Stimulated activated naive B cell treated with anti-CD40 and anti-IgM and Interleukin-4, amounts not matched to agents 10 μg/mL and 1 μg/mL and 100 μg/mL, for 72 hours (primary cell): ENCODE results near the gene CIB4.

ENCODE experiments used
- ATAC-seq, 2 donors: fragments of 150-1000 bp; cut with Tn5 transposase; replicated peaks; 2 replicates each; pipeline ENCODE4 v1.10.0; 2021; ENCODE audit warnings: moderate library complexity in 1 of 2
- DNase-seq: peaks from one replicate; pipeline ENCODE4 v3.0.0; 2021
- H3K27ac Mint-ChIP-seq: one replicate; pipeline ENCODE4 v1.8.0; 2022; ENCODE audit warnings: mild to moderate bottlenecking, mixed read lengths
- H3K27me3 Mint-ChIP-seq, 2 donors: one replicate each; pipeline ENCODE4 v1.8.0; 2022; ENCODE audit warnings: mixed read lengths in 2 of 2
- H3K36me3 Mint-ChIP-seq, 2 donors: one replicate each; pipeline ENCODE4 v1.8.0; 2022; ENCODE audit warnings: mixed read lengths in 2 of 2, mild to moderate bottlenecking in 1 of 2
- H3K4me1 Mint-ChIP-seq, 2 donors: one replicate each; pipeline ENCODE4 v1.8.0; 2022; ENCODE audit warnings: mixed read lengths in 2 of 2, mild to moderate bottlenecking in 1 of 2
- H3K4me3 Mint-ChIP-seq, 2 donors: one replicate each; pipeline ENCODE4 v1.8.0; 2022; ENCODE audit warnings: mild to moderate bottlenecking in 2 of 2, mixed read lengths in 2 of 2, moderate library complexity in 1 of 2
- H3K9me3 Mint-ChIP-seq, 2 donors: one replicate each; pipeline ENCODE4 v1.8.0; 2022; ENCODE audit warnings: mixed read lengths in 2 of 2, mild to moderate bottlenecking in 1 of 2

Gene CIB4

DNA sequence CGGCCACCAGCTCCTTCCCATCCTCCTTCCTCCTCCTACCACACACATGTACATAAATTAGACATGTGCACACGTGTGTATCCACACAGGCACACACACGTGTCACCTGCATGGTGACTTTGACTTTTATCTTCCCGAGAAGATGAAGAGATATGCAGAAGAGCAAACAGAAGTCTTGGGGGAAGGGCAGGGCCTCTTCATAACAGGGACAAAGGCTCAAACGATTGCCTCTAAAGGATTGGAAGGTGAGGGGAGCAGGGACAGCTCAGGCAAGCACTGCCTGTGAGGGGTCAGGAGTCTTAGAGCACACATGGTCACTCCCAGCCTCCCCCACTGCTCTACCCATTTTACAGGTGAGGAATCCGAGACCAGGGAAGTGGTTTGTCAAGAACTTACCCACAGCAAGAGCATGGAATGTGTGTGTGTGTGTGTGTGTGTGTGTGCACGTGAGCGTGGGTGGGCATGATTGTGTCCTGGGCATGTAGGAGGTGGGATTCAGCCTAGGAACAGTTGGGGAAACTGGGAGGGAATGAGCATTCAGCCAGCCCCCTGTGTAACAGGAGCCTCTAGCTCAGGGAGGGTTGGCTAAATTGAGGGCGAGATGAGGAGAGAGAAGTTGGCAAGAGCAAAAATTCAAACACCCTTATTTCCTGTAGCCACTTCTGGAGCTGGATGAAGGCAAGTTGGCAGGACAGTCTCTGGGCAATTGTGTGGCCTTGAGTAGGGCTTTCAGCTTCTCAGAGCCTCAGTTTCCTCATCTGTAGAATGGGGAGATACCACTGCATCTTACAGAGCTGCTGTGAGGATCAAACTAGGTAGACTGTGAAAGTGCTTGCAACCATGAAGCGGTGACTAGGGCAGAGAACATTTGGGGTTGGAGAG lies 24.2 kb downstream of the CIB4 start:
- no peak for ATAC-seq
- no peak for DNase-seq
- H3K9me3 Mint-ChIP-seq: peaks cover 3 to 5% of the 10 kb centered on the region in 2 donors
- no peak overlapping the region for H3K27ac Mint-ChIP-seq
- no peaks in the 10 kb centered on the region for H3K36me3 Mint-ChIP-seq
- no peak overlapping the region for H3K4me3 Mint-ChIP-seq
- H3K4me1 Mint-ChIP-seq: peaks cover 3 to 8% of the 10 kb centered on the region in 2 donors
- H3K27me3 Mint-ChIP-seq: peaks cover 12 to 17% of the 10 kb centered on the region in 2 donors

DNA sequence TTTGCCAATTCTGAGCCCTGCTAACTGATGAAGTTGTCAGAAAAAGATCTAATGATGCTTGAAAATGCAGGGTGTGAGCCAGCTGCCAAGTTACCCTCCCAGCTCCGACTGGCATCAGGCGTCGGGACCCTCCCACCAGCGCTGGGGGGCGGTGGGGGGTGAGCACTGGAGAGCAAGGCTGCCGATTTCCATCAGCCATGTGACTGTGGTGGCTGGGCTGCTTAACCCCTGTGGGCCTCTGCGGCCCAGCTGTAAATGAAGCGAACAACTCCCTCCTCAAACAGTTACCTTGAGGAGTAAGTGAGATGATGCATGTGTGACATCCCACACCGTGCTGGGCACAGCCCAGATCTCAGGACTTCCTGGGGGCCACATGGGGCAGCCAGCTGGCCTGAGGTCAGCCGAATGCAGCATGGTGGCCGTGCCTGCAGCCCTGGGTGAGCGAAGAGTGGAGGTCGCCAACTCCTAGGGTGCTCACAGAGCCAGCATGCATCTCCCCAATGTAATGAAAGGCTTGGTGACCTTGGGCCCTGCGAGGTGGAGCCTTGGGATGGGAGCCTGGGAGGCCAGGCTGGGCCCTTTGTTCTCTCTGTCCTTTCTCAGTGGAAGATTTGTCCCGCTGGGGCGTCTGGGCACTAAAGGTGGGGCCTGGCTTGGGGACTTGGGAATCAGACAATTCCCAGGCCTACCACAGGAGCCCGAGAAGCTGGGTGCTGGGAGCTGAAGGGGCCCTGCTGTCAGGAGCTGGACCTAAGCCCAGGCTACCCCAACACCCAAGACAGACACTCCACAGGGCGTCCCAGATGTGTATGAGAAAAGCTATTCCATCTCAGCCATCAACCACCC lies 25.1 kb downstream of the CIB4 start:
- Mint-ChIP-seq H3K27me3 (peaks cover 12 to 17% of the 10 kb centered on the region in 2 donors), H3K36me3 (no peaks in the 10 kb centered on the region), H3K27ac (no peak overlapping the region), H3K4me1 (peaks cover 3 to 8% of the 10 kb centered on the region in 2 donors), H3K4me3 (no peak overlapping the region), H3K9me3 (peaks cover 3% of the 10 kb centered on the region in 2 donors)
- ATAC-seq (no peak), DNase-seq (no peak)

DNA sequence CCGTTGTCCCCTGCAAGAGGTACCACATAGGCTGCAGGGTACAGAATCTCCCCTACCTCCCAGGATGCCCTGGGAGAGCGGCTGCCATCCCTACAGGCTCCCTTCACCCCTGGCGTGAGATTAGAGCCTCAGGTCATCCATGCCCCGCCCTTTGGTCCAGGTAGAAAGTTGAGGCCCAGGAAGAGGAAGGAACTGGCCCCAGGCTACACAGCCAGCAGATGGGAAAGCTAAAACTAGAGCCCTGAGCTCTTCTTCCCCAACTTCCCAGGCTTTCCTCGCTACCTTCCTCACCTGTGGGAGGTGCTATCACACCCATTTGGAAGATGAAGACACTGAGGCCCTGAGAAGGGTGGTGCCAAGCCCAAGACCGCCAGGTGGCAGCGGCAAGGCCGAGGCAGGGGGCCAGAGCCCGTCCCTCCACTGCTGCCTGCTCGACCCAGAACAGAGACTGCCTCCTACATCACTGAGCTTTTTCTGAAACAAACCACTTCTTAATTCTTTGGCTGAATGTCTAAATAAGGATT lies 25.8 kb downstream of the CIB4 start:
- ATAC-seq (no peak), DNase-seq (no peak)
- H3K27ac Mint-ChIP-seq: no peak overlapping the region
- peaks cover 4 to 10% of the 10 kb centered on the region in 2 donors for H3K4me1 Mint-ChIP-seq
- H3K4me3 Mint-ChIP-seq: no peak overlapping the region
- H3K36me3 Mint-ChIP-seq: no peaks in the 10 kb centered on the region
- H3K9me3 Mint-ChIP-seq: no peaks in the 10 kb centered on the region
- peaks cover 12 to 17% of the 10 kb centered on the region in 2 donors for H3K27me3 Mint-ChIP-seq

DNA sequence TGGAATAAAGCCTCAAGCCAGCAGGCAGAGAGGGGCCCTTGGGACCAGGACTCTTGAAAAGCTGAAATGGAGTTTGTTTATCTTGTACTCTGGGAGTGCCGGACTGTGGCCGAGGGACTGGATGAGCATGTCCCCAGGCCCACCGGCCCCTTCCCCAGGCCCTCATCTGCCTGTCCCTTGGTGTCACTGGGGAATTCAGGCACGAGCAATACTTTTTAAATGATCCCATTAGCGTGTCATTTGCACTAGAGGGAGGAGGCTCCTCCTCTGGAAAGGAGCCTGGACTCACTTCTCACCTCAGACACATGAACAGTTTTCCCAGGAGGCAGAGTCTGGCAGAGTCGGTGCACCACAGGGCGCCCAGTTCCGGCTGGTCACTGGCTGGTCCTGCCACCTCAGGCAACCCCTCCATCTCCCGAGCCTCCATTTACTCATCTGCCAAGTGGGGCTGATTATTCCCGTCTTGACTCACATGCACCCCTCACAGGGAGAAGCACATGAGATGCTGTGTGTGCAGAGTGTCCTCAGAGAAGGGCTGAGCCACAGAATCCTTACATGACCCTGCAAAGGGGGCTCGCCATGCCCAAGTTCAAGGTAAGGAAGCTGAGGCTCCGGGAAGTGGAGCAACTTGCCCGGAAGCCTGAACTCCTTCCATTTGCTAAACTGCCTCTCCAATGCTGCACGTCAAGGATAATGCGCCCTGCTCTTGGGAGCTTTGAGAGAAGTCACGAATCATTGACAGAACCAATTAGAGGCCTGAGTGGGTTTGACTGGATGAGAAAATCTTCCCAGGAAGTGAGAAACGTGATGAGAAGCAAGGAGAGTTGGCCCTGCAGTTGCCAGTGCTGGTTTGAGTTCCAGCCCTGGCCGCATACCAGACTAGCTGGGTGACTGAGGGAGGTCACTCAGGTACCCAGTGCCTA lies 26.7 kb downstream of the CIB4 start:
- Mint-ChIP-seq H3K9me3 (no peaks in the 10 kb centered on the region), H3K36me3 (no peaks in the 10 kb centered on the region), H3K4me1 (peaks cover 12 to 18% of the 10 kb centered on the region in 2 donors), H3K27me3 (peaks cover 12 to 16% of the 10 kb centered on the region in 2 donors), H3K27ac (no peak overlapping the region), H3K4me3 (no peak overlapping the region)
- DNase-seq (no peak), ATAC-seq (no peak)

DNA sequence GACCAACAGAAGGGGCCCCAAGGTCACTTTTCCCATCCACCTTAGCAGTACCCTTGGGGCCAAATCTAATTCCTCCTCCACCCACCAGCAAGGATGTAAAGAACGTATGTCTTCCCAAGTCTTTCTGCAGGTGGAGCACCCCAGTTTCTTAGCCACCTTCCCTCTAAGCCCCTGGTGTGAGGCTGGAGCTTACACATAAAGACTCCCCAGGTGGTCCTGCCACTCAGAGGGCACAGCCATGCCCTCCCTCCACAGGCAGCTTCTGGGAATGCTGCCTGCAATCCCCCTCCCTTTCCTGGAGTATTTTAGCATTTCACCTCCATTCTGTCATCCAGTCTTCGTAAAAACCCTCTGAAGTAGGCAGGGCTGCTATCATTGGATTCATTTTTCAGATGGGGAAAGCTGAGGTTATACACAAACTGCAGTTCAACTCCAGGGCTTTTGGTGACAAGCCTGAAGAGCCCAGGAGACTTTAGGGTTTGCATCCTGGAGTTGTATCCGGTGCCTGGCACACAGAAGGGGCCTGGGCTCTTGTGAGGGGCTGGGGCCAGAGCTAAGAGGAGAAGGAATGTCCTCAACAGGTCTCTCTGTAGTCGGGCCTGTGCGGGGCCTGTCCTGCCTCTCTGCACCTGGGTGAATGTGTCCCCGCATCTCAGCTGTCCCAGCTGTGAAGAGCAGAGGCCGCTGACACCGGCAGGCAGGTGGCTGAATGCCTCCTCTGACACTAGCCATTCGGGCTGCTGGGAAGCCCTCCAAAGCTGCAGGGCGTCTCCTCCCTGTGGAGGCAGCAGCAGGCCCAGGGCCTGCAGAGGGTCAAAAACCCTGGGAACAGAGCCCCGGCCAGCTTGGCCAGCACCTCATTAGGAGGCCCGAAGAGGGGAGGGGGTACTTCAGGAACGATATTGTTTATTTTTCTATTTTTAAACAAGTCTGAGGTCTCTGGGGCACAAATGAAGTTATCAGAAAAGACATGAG lies 27.6 kb downstream of the CIB4 start:
- Mint-ChIP-seq H3K4me3 (no peak overlapping the region), H3K9me3 (no peaks in the 10 kb centered on the region), H3K36me3 (no peaks in the 10 kb centered on the region), H3K27ac (no peak overlapping the region), H3K4me1 (peaks cover 15 to 21% of the 10 kb centered on the region in 2 donors), H3K27me3 (peaks cover 10 to 12% of the 10 kb centered on the region in 2 donors)
- ATAC-seq (no peak), DNase-seq (no peak)

DNA sequence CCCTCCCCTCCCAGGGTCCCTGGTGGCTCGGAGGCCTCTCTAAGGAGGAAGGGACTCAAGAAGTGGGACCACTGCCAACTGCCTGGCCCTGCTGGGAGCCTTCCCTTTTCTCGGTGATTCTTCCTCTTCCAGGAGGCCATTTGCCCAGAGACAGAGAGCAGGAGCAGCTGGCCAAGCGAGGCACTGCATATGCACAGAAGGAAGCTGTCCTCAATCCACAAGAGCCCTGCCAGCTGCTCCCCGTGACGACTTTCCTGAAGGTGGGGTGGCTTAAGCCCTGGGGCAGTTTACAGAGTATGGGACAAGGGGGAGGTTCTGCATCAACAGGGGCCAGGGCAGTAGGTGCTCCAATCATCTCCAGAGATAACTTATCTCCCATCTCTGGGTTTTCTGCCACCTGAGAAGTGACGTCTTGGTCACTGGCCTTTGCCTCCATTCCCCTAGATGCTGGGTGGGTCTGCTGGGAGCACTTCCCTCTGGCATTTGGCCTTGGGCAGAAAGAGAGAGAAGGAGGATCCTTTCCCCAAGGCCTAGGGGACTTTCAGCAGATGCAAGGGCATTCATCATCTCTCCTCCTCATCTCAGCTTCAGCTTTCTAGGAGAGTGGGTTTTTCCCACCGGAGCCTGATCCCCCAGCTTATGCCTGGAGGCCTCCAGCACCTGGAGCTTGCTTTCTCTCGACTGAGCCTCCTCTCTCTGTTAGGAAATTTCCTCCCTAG lies 28.5 kb downstream of the CIB4 start:
- Mint-ChIP-seq H3K27me3 (peaks cover 10 to 12% of the 10 kb centered on the region in 2 donors), H3K36me3 (no peaks in the 10 kb centered on the region), H3K4me3 (no peak overlapping the region), H3K9me3 (no peaks in the 10 kb centered on the region), H3K27ac (no peak overlapping the region), H3K4me1 (peaks cover 15 to 22% of the 10 kb centered on the region in 2 donors)
- ATAC-seq (no peak), DNase-seq (no peak)

DNA sequence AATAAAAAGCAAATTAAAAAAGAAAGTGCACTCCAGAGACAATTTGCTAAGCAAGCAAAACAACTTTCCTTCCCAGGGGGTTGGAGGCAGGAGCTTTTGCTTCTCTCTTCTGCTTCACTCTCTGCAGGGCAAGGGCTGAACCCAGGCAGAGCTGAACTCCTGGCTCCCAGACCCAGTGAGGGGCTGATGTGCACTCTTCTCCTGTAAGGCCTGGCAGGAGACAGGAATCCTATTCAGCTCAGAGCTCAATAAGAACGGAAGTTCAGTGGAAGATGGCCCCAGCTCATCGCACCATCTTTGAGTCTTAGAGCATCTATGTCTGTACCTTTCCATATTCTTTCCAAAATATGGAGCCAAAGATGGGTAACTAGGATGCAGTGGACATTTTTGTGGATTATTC lies 29.1 kb downstream of the CIB4 start:
- DNase-seq: no peak
- peaks cover 15 to 22% of the 10 kb centered on the region in 2 donors for H3K4me1 Mint-ChIP-seq
- no peak for ATAC-seq
- no peak overlapping the region for H3K4me3 Mint-ChIP-seq
- H3K27ac Mint-ChIP-seq: no peak overlapping the region
- H3K36me3 Mint-ChIP-seq: no peaks in the 10 kb centered on the region
- H3K27me3 Mint-ChIP-seq: peaks cover 5 to 6% of the 10 kb centered on the region in 2 donors
- no peaks in the 10 kb centered on the region for H3K9me3 Mint-ChIP-seq

DNA sequence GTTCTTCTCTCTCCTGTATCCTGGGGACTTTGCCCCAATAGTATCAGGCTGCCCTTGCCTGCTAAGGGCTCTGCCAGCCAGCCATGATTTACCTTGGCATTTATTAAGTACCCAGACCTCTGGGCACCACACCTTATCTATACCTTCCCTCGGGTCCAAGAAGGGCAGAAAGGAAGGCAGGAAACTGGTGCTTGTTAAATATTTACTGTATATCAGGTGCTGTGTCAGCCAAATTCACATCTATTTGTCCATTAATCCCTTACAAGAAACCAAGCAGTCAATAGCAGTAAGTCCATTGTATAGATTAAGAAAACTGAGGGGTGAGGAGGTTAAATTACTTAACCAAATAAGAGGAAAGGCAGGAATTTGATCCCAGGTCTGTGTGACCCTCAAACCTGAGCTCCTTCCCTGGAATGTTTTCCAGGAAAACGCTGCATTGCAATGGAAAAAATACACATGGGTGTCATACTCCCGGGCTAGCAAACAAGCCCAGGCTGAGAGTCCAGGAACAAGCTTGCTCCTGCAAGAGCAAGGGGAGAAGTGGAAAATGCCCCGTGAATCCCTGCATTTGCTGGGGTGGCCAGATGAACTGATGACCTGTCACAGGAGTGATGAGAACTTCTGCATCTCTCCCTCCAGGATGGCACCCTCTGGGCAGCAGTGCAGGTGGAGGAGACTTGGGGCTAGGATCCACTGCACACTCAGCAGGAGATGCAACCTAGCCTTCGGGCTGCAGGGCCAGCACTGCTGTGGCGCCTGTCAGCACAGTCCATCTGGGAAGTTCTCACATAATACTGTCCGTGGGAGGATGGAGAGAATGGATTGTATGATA lies 30.4 kb downstream of the CIB4 start:
- no peaks in the 10 kb centered on the region for H3K27me3 Mint-ChIP-seq
- H3K4me1 Mint-ChIP-seq: peaks cover 15 to 22% of the 10 kb centered on the region in 2 donors
- no peaks in the 10 kb centered on the region for H3K9me3 Mint-ChIP-seq
- no peak overlapping the region for H3K27ac Mint-ChIP-seq
- ATAC-seq (no peak), DNase-seq (no peak)
- no peaks in the 10 kb centered on the region for H3K36me3 Mint-ChIP-seq
- H3K4me3 Mint-ChIP-seq: no peak overlapping the region

DNA sequence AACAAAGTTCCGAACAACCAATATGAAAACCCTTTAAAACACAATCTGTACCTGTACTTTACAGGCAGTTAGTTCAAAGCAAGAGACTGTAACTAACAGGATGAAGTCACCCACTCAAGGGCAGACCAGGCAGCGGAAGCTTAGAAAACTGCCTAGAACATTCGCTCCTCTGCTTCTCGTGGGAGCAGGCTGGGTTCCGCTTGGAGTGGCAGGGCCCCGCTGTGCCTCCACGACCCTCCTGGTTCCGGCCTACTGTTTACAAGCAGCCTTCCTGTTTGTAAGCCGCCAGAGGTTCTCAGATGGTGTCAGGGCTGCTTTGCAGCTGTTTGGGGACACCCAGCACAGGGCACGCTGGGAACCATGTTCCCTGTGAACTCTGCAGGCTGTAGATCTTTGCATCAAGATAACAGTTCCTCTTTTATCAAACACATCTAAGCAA lies 31.3 kb downstream of the CIB4 start:
- DNase-seq (no peak), ATAC-seq (peak; percentile 74 to 79)
- no peaks in the 10 kb centered on the region for H3K9me3 Mint-ChIP-seq
- H3K4me3 Mint-ChIP-seq: peak overlapping the region in 1 of 2 donors; percentile 73
- H3K36me3 Mint-ChIP-seq: no peaks in the 10 kb centered on the region
- H3K27me3 Mint-ChIP-seq: no peaks in the 10 kb centered on the region
- H3K27ac Mint-ChIP-seq: peak overlapping the region; percentile 80
- peaks cover 15 to 22% of the 10 kb centered on the region in 2 donors for H3K4me1 Mint-ChIP-seq

DNA sequence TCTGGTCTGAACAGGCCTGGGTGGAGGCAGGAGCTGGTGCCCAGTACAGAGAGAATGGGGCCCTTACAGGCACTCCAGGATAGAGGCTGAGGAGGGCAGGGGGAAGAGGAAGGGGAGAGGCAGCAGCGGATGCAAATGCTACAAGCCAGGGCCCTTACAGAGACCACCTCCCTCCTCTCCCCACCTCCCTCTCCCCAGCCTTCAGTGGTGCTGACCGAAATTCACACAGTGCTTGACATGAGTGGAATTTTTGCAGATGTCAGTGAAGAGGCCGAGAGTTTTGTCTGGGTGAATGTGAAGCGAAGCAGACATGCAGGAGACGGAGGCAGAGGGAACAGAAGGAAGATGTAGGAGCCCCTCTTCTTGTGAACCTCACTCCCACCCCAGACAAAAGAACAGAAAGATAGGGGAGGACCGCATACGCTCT lies 31.9 kb downstream of the CIB4 start:
- Mint-ChIP-seq H3K4me1 (peaks cover 15 to 22% of the 10 kb centered on the region in 2 donors), H3K9me3 (no peaks in the 10 kb centered on the region), H3K27ac (no peak overlapping the region), H3K36me3 (no peaks in the 10 kb centered on the region), H3K4me3 (peak overlapping the region in 1 of 2 donors; percentile 3), H3K27me3 (no peaks in the 10 kb centered on the region)
- DNase-seq (no peak), ATAC-seq (no peak)

DNA sequence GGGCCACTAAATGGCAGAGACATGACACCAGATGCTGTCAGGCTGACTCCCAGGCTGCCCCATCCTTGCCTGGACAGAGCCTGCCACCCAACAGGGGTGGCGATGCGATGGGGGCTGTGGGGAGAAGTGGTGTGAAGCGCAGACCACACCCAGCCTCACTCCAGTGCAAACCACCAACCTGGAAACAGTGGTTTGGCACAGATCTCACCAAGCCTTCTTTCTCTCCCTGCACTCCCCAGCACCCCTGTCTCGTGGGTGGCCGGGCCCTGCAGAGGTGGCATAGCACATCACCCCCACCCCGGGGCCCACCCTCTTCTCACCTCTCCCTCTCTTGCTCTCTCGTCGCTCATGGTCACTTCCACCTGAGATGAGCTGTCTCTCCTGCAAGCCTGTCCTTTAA lies 32.6 kb downstream of the CIB4 start:
- Mint-ChIP-seq H3K4me3 (no peak overlapping the region), H3K4me1 (peaks cover 15 to 22% of the 10 kb centered on the region in 2 donors), H3K27ac (no peak overlapping the region), H3K9me3 (peaks cover 0 to under 1% of the 10 kb centered on the region in 2 donors), H3K27me3 (peaks cover 1 to 3% of the 10 kb centered on the region in 2 donors), H3K36me3 (no peaks in the 10 kb centered on the region)
- ATAC-seq (no peak), DNase-seq (no peak)
